ENCODE measurements around the gene GRB14.
"Not testable (repeated sequence)": the region's sequence is repeated elsewhere in the genome, so short reads cannot be mapped to it uniquely, and the experiment has no call there.

GRB14 gene

DNA sequence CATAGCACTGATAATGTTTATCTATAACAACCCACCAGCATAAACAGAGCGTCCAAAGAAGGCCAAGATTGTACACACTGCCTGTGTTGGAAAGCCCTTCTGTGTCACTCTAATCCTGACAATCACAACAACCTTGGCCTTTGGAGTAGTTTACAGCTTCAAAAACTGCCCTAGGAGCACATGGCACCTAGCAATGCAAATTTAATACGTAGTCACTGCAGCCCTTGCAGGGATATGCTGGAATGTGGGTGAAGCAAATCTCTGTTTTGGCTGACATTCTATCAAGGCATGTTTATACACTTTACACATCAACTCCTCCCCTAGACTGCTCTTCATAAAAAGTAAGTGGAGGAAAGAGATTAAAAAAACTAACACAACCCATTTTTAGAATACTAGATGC is 66.8 kb downstream of the GRB14 start:
- no peak for DNase-seq

DNA sequence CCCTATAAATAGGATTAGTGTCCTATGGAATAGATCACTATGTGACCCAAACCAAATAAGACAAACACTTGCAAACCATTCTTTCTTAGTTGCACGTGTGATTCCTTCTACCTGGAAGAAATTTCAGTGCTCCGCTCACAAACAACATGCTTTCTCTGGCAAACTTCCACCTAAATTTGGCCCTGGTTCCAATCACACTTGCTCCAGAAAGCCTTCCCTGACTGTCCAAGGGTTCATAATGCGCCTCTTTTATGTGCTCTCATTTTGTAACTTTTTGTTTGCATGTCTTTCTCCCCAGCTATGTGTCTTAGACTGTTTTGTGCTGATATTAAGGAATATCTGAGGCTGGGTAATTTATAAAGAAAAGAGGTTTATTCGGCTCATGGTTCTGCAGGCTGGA is 69.8 kb downstream of the GRB14 start:
- DNase-seq, result no peak

DNA sequence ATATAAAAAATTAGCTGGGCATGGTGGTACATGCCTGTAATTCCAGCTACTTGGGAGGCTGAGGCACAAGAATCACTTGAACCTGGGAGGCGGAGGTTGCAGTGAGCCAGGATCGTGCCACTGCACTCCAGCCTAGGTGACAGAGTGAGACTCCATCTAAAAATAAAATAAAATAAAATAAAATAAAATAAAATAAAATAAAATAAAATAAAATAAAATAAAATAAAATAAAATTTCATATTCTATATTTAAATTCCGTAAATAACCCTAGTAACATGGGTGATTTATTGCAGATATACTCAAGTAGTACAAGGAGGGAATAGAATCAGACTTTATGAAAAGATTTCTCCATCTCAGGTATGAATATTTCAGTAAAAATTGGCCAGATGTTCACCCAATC is 71.6 kb downstream of the GRB14 start:
- DNase-seq, result not testable (repeated sequence)

- DNase-seq, result no peak
Measured at GRCh38 chr2:164545484-164545883, 75.8 kb downstream of the GRB14 start.

DNA sequence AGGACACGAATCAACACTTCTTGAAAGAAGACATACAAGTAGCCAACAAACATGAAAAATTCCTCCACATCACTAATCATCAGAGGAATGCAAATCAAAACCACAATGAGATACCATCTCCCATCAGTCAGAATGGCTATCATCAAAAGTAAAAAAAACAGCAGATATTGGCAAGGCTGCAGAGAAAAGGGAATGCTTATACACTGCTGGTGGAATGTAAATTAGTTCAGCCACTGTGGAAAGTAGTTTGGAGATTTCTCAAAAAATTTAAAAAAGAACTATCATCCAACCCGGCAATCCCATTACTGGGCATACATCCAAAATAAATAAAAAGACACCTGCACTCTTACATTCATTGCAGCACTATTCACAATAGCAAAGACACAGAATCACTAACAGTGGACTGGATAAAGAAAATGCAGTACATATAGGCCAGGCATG is 78.7 kb downstream of the GRB14 start:
- DNase-seq, result no peak

- no peak for DNase-seq
Measured at GRCh38 chr2:164538240-164538866, 82.9 kb downstream of the GRB14 start.

GRCh38 chr2:164535280-164536025 is 85.8 kb downstream of the GRB14 start:
- no peak for DNase-seq

DNA sequence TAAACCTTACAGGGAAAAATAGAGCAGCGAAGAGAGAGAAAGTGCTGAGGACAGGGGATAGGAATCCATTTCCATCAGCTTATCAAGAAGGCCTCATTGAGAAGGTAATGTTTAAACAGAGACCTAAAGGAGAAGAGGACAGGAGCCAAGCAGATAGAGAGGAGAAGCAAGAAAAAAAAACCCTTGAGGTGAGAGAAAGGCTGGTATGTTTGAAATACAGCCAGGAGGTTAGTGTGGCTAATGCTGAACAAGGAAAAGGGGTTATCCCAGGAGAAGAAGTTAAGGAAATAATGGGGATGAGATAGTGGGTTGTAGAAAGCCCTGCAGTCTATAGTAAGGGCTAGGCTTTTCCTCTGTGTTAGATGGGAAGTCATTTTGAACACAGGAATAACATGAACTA is 90.8 kb downstream of the GRB14 start:
- DNase-seq, result no peak

DNA sequence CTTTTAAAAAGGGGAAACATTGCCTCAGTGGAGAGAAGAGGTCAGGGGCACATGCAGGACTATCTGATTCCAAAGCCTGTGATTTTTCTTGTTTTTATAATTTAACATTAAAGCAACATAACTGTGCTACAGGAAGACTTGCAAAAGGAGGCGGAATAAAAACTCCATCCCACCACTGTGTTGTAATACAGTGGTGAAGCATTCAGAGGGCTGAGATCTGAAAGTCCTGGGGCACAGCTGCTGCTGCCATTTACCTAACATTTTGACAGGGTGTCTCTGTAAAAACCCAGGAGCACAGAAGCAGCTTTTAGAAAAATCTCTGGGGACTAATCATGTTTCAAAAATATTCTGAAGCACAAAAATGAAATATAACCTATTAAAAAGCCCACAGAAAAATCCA is 97.6 kb downstream of the GRB14 start:
- no peak for DNase-seq

- DNase-seq, result no peak
Measured at GRCh38 chr2:164523009-164523408, 98.3 kb downstream of the GRB14 start.

DNA sequence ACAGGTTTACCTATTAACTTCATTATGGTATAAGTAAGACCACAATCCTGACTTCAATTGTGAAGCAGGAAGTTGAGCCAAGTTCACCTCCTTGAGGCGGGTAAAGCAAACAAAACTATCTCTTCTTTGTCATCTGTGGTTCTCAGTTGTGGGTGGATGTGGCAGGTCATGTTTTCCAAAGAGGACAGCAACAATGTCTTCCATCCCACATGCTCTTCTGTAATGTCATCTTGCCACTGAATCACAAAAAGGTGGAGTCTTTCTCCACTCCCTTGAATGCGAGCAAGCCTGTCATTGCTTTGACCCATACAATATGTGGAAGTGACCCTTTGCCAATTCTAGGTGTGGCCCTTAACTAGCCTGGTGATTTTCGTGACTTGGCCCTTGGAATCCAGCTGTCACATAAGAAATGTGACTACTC is 98.7 kb downstream of the GRB14 start:
- DNase-seq, result no peak

DNA sequence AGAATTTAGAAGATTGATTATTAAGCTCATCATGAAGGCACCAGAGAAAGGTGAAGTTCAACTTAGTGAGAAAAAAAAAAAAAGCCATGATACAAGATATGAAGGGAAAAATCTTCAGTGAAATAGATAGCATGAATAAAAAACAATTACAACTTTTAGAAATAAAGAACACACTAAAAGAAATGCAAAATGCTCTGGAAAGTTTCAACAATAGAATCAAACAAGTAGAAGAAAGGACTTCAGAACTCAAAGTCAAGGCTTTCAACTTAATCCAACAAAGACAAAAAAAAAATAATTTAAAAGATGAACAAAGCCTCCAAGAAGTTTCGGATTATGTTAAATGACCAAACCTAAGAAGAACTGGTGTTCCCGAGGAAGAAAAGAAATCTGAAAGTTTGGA is 105.5 kb downstream of the GRB14 start:
- no peak for DNase-seq

DNA sequence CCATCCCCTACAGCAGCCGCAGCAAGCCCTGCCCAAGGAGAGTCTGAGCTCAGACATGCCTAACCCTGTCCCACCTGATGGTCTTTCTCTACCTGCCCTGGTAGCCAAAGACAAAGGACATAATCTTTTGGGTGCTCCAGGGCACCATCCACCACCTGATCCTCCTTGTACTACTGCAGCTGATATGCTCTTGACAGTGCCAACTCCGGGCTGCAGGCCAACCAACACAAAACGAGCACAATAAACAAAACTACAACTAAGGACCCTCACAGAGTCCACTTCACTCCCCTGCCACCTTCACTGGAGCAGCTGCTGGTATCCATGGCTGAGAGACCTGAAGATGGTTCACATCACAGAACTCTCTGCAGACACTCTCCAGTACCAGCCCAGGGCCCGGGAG is 106.3 kb downstream of the GRB14 start:
- DNase-seq, result no peak

DNA sequence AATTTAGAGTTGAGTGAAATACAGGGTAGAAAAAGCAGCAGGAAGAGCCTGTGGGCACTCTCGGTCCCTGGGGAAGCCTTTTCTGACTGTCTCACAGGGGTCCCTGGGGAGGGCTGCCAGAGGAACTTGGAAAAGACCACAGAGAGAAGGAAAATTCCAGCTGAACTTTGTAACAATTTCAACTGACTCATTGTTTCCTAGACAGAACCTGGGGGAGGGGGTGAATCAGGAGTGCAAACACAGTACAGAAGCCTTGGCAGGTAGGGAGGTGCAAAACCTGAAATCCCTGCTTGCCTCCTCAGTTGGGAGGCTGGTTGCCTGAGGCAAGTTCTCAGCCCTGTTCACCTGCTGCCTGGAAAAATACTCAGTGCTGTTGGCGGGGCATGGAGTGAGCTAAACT is 106.8 kb downstream of the GRB14 start:
- DNase-seq, result no peak

- no peak for DNase-seq
Measured at GRCh38 chr2:164512871-164513270, 108.4 kb downstream of the GRB14 start.

- DNase-seq, result no peak
Measured at GRCh38 chr2:164511738-164512137, 109.5 kb downstream of the GRB14 start.

GRCh38 chr2:164510895-164511294 is 110.4 kb downstream of the GRB14 start:
- DNase-seq, result no peak

DNA sequence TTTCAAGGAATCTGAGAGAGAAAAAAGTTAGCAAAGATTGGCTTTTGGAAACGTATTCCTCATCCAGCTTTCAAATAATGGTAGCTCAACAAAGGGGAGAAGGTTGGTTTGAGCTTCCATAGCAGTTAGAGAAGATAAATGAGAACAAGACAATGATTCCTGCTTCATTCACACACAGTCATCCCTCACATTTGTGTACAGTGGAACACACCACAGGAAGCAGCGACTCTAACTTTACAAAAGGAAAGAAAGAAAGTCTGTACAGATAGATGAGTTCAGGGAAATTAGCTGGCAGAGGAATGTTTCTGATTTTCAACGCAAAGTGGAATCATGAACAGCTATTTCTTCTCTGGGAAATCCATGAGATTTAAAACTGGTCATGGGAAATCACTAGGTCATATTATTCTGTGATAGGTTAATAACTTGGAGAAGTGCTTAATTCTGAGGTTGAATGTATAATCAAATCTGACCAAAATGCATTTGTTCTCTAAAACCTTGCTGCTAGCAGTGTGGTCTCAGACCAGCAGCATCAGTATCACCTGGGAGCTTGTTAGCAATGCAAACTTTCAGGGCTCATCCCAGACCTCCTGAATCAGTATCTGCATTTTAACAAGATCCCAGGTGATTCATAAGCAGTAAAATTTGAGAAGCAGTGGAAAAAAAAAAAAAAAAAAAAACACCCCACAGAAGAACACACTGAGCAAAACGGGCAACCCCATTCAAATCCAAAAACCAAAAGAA is 112.0 kb downstream of the GRB14 start:
- no peak for DNase-seq

GRCh38 chr2:164504253-164504652 is 117.0 kb downstream of the GRB14 start:
- DNase-seq, result no peak

DNA sequence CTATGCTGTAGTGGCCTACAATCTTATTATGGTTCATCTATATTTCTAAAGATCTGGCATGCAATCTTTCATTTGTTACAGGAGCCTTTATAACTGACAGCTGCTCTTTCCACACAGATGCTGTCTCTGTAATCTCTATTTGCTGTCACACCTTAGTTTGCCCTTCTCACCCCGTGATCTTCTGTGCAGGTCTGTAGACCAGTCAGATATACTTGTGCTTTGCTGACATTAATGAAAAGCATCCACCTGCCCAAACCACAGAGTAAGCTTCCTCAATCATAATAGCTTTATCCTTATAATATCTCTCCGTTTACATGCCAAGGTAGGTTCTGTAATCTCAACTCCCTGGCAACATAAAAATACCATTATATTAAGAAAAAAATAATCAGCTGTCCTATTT is 122.4 kb downstream of the GRB14 start:
- no peak for DNase-seq

DNA sequence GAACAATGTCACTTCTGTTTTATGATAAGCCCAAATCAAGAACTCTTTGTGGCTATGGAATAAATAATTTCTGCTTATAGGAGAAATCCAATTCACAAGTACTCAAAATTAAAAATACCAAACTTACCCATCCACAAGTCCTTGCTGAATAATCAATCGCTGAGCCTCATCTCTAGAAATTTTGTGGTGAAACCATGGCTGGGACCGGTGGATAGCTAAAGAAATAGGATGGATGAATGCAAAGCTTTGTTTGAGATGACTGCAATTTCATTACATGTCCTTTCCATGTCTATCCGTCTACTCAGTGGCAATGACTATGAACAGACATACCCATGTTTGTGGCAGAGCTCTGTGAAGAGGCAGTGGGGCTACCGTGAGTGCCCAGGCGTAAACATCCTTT is 124.4 kb downstream of the GRB14 start:
- no peak for DNase-seq

DNA sequence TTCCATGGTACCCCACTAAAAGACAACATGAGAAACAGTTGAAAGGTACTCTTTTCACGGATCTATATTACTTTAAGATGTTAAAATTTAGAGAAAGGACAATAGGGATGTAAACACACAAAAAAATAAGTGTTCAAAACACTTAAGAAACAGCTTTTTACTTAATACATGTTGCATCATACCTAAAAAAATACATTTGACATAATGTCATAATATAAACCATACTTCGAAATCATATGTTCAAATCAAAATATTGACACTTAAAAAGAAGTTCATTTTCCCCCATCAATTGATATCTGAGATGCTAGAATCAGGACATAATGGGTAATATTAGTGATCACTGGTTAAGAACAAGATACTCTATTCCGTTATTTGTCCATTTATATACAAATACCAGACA is 124.9 kb downstream of the GRB14 start:
- DNase-seq, result no peak

DNA sequence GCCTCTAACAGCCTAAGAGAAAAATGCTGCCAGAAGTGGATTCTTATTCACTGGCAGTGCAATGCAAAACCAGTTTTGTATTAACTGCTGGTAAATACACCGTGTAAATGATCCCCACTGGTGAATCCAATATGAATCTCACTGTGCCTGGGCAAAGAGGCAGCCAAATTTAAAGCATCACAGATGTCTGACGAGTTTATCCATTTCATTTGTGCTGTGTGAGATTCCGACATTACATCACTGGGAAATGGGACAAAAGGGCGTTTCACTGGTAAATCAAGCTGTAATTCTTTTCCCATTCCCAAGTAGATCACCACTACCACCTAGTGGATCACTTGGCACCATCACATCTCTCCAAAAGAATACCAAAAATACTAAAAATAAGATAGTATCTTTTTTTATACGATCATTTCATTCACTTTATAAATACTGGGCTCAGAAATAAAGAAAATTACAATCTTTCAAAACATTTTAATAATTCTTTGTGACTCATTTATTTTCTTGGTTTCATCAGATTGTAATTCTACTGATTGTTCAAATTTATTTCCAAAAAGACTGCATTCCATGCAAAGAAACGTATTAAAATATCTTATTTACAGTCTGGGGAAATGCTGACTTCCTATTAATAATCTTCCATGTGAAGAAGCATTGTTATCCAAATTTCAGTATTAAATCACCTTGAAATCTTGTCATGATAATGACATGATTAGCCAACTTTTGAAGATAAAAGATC is 125.6 kb downstream of the GRB14 start:
- no peak for DNase-seq
